CD4-positive, alpha-beta T cell treated with Interleukin-17A for 4 hours (primary cell): Measurements from ENCODE around the gene TMEM31.
"Not testable (repeated sequence)": the region's sequence is repeated elsewhere in the genome, so short reads cannot be mapped to it uniquely, and the experiment has no call there.

Experiments used
- DNase-seq: peaks from one replicate; pipeline ENCODE4 v3.0.0-alpha.2; 2020; ENCODE audit warnings: mixed read lengths

The TMEM31 gene

DNA sequence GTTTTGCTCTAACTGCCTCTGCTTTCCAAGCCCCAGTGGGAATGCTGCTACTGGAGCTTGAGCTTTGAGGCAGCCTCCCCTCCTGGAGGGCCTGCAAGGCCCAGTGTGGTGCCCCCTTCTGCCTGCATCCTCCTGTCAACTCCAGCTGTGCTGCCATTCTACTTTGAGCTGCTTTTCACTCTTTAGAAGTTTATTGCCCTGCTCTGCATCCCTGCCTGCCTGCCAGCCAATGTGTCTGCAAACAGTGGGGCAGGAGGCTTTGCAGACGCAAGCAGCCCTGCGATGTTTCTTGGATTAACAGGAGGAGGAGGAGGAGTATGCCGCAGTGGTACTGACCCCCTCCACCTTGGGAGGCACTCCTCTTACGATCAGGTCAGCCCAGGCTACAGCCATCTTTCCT, 16.4 kb downstream of the TMEM31 start:
- DNase-seq: no peak

DNA sequence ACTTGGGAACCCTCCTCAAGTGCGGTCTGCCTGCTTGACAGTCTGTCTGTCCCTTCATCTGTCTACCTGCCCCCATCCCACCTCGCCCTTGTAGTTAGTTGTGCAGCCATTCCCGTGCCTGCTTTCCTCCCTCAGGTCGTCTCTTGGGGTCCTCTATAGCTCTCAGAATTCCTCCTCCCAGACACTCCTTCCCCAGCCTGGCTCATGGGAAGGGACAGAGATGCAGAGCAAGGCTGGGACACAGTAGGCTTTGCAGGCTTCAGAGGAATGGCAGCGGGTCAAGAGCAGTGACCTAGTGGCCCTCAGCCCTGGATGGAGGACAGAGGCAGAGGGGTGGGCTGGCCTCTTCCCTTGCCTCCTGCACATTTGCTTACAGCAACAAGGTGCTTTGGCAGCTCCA, 18.3 kb downstream of the TMEM31 start:
- no peak for DNase-seq

DNA sequence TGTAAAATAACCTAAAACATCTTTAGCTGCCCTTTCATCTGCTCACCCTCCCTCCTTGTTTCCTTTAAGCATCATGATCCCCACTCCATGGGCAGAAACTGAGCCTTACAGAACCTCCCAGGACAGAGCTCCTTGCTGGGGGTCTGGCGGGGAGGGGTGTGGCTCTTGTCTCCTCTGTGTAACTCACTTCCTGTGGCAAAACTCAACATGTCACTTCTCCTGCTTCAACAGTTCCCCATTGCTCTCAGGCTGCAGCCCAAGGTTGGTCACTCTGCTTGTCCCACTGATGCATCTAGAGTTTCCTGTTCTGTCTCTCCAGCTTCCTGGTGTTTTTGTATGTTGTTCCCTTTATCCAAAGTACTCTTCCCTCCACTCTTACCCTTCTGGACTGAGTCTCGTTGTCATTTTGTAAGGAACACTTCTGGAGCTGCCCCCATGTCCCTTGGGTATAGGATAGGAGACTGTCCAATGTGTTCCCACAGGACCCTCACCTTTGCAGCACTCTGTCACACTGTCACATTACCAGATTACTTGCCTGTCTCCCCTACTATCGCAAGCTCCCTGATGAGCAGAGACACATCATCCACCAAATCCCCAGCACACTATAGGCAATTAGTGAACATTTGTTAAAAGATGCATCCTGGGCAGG, 19.6 kb downstream of the TMEM31 start:
- no peak for DNase-seq

DNA sequence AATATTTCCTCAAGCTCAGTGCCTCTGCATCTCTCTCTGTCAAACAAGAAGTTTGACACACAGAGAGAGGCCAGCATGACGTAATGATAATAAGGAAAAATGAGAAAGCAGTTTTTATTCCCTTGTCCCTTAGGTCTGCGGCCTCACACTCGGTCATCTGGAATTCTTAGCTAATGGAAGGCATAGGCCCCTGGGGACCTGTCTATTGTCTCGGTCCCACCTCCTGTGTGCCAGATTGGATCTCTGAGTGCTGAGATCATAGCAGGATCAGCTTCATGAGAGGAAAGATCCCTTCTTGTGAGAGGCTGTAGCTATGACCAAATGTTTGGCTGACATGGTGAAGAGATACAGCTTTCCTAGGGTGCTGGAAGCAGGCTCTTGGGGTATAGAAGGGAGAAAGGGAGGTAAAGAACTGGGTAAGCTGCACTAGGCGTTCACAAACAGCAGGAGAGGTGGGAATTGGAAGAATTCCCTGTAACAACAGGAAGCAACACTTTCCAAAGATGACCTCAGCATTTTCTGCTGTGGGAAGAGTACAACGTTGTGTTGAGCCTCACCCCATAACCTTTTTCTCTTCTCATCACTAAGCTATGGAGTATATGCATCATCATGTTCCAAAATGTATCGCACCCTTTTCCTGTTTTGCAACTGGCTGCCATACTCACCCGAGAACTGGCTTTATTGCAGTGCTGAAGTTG, 20.2 kb downstream of the TMEM31 start:
- no peak for DNase-seq

DNA sequence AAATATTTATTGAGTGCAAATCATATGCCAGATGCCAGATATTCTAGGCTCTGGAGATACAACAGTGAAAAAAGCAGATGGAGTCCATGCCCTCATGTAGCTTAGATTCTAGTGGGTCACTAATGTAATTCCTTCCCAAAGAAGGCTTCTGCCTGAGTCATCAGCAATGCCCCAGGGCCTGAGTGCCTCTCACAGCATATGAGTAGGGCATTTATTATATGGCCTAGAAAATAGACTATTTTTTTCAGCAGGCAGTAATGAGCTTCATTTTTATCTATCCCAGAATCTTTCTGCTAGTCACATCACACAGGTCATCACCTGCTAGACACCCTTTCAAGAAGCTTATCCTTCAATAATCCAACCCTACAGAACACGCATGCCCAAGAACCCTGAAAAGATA, 22.3 kb downstream of the TMEM31 start:
- no peak for DNase-seq

DNA sequence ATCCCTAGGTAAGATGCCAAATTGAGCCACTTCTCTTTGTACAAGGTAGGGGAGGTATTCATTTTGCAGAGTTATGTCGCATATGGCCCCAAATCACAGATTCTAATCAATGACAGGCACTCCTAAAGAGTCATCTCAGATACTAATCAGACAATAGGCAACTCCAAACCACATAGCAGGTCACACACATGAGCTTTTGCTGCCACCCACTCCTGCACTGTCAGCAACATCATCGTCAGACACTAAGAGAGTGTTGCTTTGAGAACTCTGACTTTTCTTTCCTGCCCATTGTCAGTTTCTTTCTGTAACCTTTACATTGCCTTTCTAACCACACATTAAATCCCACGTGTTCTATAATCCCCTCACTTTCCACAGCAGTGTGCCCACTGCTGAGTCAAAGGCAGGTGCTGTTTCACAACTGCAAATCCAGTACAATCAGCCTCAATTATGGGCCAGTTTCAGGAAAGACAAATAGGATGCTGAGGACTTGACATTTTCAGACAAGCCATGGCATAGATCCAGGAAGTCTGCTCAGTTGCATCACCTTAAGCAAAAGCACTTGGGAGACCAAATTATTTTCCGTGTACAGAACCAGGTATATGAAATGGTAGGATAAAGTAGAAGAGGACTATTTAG, 23.5 kb downstream of the TMEM31 start:
- DNase-seq: no peak

DNA sequence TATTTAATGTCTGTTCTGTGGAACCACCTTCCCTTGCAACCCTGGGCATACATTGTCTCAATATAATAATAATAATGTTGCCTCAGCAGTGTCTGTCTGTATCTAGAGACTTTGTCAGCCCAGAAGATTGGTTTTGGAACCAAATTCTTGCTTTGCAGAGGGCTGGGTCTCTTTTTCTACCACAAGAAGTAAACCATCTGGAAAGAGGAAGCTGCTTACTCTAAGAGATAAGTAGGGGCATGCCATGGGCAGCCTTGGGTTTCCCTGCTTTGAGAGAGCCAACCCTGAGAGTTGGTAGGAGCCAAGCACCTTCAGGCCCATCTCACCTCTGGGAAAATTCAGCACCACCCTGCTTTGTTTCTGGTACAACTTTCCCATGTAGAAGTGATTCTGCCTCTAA, 27.0 kb downstream of the TMEM31 start:
- no peak for DNase-seq

DNA sequence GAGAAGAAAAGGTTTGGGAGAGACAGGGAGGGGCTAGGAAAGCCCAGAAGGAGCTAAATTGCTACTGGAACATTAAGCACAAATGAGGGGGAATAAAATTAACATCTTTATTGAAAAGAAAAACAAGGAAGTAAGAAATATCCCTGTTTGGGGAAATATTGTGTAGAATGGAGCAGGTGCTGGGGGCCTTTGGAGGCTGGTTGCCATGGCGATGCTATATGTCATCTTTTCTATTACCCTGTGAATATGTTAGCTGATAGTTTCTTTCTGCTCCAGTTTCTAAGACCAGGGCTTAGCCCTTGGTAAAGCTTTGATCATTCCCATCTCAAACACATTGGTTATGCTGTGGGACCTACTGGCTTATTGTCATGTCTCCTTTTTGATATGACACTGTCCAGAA, 28.7 kb downstream of the TMEM31 start:
- no peak for DNase-seq

DNA sequence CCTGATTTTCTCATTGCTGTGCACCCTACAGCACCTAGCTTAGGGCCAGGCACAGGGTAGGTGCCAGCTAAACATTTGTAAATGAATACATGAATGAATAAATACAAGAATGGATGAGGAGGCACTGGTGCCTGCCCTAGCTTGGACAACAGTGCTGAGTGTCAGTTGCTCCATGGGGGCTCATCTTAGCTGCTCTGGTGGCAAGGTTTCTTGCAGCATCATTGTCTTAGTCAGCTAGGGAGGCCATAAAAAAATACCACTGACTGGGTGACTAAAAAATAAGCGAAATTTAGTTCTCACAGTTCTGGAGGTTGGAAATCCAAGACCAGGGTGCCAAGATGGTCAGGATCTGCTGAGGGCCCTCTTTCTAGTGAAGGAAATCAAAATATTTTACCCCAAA, 31.2 kb downstream of the TMEM31 start:
- DNase-seq: no peak

DNA sequence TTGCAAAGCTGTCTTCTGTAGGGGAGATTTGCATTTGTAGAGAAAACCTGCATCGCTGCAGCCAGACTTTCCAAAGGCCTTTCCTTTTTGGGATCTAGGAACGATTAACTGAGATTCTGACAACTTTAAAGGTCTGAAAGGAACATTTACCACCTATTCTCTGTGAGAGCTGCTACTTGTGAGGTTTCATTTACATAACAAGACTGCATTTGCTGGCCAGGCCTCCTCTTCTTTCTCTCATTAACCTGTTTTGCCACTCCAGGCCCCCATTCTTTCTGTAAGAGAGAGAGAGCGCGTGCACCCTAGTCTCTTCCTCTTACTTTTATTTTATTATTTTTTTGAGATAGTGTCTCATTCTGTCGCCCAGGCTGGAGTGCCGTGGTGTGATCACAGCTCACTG, 31.6 kb downstream of the TMEM31 start:
- DNase-seq: no peak

DNA sequence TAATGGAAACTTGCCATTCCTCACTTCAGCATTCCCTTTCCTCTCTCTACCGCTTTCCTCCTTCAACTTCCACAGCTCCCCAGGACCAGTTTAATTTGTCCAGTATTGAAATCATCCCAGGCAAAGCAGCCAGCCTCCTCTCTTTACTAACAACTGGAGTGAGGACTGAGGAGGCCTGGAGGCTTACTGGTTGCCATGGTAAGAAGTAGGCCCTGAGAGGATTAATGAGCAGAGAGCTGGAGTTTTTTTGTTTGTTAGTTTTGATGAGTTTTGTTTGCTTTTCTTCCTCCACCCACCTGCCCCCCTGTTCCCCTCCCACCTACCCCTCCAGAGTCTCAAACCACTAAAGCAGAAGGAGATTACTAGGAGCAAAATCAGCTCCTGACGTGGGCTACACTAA, 36.5 kb downstream of the TMEM31 start:
- no peak for DNase-seq

DNA sequence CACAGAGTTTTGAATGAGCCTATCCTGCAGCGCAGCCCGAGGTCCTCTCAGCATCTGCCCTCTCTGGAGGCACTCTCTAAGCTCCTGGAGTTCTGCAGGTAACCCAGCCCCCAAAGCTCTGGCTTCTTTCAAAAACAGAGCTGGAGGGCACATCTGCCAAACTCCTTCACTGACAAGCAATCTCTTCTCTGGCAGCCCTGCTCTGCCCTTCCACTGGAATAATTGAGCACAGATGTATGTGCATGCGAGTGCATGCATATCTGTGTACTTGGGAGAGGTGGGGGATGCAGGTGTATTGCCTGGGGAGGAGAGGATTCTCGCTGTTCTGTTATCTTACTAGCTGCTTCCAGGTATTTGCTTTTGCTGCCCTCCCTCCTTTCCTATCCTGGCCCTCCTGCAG, 43.7 kb downstream of the TMEM31 start:
- DNase-seq: no peak

DNA sequence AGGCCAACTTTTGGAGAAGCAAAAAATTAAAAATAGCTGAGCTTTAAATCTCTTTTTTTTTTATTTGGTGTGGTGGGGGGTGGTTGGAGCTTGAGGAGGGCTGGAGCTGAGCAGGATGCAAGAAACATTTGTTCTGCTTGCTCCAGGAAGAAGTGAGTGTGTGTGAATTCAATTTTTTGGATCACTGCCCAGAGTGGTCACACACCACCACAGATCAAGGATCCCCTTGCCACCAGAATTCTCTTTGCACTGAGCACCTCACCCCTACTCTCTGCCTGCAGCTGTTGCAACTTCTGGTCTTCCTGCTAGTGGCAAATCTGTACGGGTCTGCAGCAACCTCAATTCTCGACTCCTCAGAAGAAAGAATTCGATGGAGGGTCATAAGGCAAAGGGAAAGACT, 46.0 kb downstream of the TMEM31 start:
- no peak for DNase-seq

DNA sequence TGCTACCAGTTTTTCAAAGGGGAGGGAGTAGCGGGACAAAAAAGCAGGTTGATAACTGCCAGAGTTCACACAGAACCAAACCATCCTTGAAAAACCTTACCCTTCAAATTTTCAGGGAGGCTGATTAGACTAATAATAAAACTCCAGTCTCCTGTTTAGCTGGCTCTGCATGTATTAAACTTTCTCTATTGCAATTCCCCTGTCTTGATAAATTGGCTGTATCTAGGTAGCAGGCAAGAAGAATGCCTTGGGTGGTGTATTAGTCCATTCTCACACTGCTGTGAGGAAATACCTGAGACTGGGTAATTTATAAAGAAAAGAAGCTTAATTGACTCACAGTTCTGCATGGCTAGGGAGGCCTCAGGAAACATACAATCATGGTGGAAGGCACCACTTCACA, 47.8 kb downstream of the TMEM31 start:
- no peak for DNase-seq

DNA sequence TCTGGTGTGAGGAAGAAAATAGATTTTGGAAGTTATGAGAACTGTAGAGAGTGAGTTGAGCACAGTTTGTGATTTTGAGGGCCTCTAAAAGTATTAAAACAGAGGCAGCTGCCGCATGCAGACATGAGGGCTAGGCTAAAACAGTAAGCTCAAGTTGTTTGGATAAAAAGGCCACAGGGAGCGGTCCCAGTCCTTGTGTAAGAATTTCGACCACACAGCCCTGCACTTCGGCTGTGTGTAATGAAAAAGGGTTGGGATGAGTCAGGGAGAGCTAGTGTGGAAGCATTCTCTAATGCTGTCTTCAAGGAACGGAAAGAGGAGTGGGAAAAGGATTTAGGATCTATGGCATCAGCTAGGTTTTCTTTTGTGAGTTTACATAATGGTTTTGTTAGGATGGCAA, 52.8 kb downstream of the TMEM31 start:
- not testable (repeated sequence) for DNase-seq
